ENCODE measurements around the gene CNFN. TPM values are rescaled to one million over a fixed set of nuclear protein-coding genes. Genes with fewer than 3 reads are reported as not detected.

Gene CNFN
- total RNA-seq, 1 experiment from 2014 or later = 4.6 TPM

DNA sequence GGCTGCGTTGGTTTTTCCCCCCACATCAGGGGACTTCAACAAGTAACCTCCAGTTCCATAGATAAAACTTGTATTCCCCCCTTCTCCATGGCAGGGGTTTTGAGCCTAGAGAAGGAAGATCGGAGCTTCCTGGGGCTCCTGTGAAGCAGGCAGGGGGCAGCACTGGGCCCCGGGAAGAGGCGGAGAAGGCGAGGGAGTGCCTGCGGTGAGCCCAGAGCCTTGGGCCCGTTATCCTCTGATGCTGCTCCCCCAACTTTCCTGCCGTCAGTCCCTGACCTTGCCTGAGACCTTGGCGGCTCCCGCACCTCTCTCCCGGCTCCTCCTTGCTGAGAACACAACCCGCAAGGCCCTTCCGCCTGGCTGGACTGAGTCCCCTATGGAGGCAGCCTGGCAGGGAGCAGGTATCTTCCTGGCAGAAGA, 34.6 kb upstream of the CNFN start:
- Histone ChIP-seq H3K36me3 (ENCODE audit: control insufficient read depth, insufficient read depth, low read length) (no peaks in the 10 kb centered on the region), H3K27me3 (ENCODE audit: control insufficient read depth, insufficient read depth, low read length) (no peaks in the 10 kb centered on the region), H3K4me1 (ENCODE audit: control insufficient read depth, insufficient read depth, low read length) (no peaks in the 10 kb centered on the region; the same call in 1 of the 2 replicates), H3K4me3 (ENCODE audit: low read depth in 2 of 2, low read length in 2 of 2) (no peak overlapping the region), H3K9me3 (ENCODE audit: control insufficient read depth, insufficient read depth, low read depth, low read length) (no peaks in the 10 kb centered on the region), H3K27ac (ENCODE audit: low read length) (no peak overlapping the region)
- BruUV-seq (replicated peaks) = no TSS peak
- ChIA-PET CTCF (interaction anchor here (0.8 kb wide), 1 partner anchor 11 kb away, joined by 4 read pairs; no protein-coding TSS in a partner anchor), POLR2A (no interaction called here)
- intact Hi-C loops (cut with micrococcal nuclease; ENCODE audit: unreplicated experiment) (loop anchor here (5.0 kb wide), 1 partner anchor 363 kb away; no protein-coding TSS in a partner anchor), in situ Hi-C loops (cut with HindIII; ENCODE audit: low pct_unique_long_range_greater_than_20kb, low sequenced_read_pairs) (no loop called here)
- TF ChIP-seq POLR2AphosphoS5 (IDR thresholded peaks at IDR 0.05; ENCODE audit: low read depth, low read length) (no peak), REST (IDR thresholded peaks at IDR 0.05; ENCODE audit: insufficient read depth in 1 of 2, low read depth in 2 of 2, low read length in 1 of 2) (no peak), SIN3A (IDR thresholded peaks at IDR 0.05; ENCODE audit: borderline replicate concordance, insufficient read depth, low read depth, low read length) (no peak), TCF7L2 (IDR thresholded peaks at IDR 0.05; ENCODE audit: low read depth, low read length) (no peak)
- TF ChIP-seq, protein P1, sequence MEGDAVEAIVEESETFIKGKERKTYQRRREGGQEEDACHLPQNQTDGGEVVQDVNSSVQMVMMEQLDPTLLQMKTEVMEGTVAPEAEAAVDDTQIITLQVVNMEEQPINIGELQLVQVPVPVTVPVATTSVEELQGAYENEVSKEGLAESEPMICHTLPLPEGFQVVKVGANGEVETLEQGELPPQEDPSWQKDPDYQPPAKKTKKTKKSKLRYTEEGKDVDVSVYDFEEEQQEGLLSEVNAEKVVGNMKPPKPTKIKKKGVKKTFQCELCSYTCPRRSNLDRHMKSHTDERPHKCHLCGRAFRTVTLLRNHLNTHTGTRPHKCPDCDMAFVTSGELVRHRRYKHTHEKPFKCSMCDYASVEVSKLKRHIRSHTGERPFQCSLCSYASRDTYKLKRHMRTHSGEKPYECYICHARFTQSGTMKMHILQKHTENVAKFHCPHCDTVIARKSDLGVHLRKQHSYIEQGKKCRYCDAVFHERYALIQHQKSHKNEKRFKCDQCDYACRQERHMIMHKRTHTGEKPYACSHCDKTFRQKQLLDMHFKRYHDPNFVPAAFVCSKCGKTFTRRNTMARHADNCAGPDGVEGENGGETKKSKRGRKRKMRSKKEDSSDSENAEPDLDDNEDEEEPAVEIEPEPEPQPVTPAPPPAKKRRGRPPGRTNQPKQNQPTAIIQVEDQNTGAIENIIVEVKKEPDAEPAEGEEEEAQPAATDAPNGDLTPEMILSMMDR (IDR thresholded peaks at IDR 0.05) = no peak; the same call in 1 of the 2 replicates
- no peak for ATAC-seq
- DNase-seq (ENCODE audit: low read depth, low spot score) = no peak

DNA sequence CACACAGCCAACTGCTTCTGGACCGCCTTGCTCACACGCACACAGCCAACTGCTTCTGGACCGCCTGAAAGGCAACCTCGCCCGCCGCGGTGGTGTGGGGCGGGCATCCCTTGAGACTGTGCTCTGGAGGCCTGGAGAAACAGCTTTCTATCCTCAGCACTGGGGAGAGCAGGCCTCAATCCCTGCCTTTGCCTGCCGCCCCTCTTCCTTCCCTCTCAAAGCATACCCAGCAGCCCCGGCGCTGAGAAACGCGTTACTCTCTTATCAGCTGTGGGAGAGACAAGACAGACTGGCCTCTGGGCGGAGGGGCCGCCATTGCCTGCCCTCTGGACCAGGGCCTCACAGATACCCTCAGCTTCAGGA, 34.2 kb upstream of the CNFN start:
- ATAC-seq (no peak), DNase-seq (ENCODE audit: low read depth, low spot score) (no peak)
- Histone ChIP-seq H3K27me3 (ENCODE audit: control insufficient read depth, insufficient read depth, low read length) (no peaks in the 10 kb centered on the region), H3K4me3 (ENCODE audit: low read depth in 2 of 2, low read length in 2 of 2) (no peak overlapping the region), H3K27ac (ENCODE audit: low read length) (no peak overlapping the region), H3K36me3 (ENCODE audit: control insufficient read depth, insufficient read depth, low read length) (no peaks in the 10 kb centered on the region), H3K9me3 (ENCODE audit: control insufficient read depth, insufficient read depth, low read depth, low read length) (no peaks in the 10 kb centered on the region), H3K4me1 (ENCODE audit: control insufficient read depth, insufficient read depth, low read length) (no peaks in the 10 kb centered on the region; the same call in 1 of the 2 replicates)
- intact Hi-C loops (cut with micrococcal nuclease; ENCODE audit: unreplicated experiment) = no loop called here
- no TSS peak for BruUV-seq (replicated peaks)
- ChIA-PET POLR2A (no interaction called here), CTCF (interaction anchor here (0.8 kb wide), 1 partner anchor 11 kb away, joined by 4 read pairs; no protein-coding TSS in a partner anchor)
- TF ChIP-seq POLR2AphosphoS5 (IDR thresholded peaks at IDR 0.05; ENCODE audit: low read depth, low read length) = no peak
- TF ChIP-seq, protein P1 (IDR thresholded peaks at IDR 0.05) = no peak
- TF ChIP-seq REST (IDR thresholded peaks at IDR 0.05; ENCODE audit: insufficient read depth in 1 of 2, low read depth in 2 of 2, low read length in 1 of 2) = no peak
- no peak for TF ChIP-seq SIN3A (IDR thresholded peaks at IDR 0.05; ENCODE audit: borderline replicate concordance, insufficient read depth, low read depth, low read length)
- TF ChIP-seq TCF7L2 (IDR thresholded peaks at IDR 0.05; ENCODE audit: low read depth, low read length) = no peak
- in situ Hi-C loops (cut with HindIII; ENCODE audit: low pct_unique_long_range_greater_than_20kb, low sequenced_read_pairs) = no loop called here

All from Panc1 (cell line).